Uterus (tissue), 2 donors: ENCODE measurements around the gene LGI2.

Experiments used
- CTCF ChIP-seq, 4 experiments: fragments of 200-600 bp in 2 of 4; fragments of 450-650 bp in 2 of 4; sonication (generic) in 2 of 4; IDR thresholded peaks; one replicate each; pipeline ENCODE4 v1.5.1; 2016 to 2019; ENCODE audit warnings: antibody characterized with exemption in 4 of 4, mild to moderate bottlenecking in 2 of 4, moderate library complexity in 1 of 4
- POLR2A ChIP-seq, 2 donors: fragments of 450-650 bp; IDR thresholded peaks; one replicate each; pipeline ENCODE4 v1.6.1; 2016; ENCODE audit warnings: antibody characterized with exemption in 2 of 2, mild to moderate bottlenecking in 1 of 2, moderate library complexity in 1 of 2

GRCh38 chr4:25070545-25070944 lies 39.8 kb upstream of the LGI2 start:
- no peak for TF ChIP-seq POLR2A (IDR thresholded peaks at IDR 0.05)
- TF ChIP-seq CTCF (IDR thresholded peaks at IDR 0.05): no peak
